ENCODE results near the gene HDAC4. TPM values are rescaled to one million over a fixed set of nuclear protein-coding genes. Genes with fewer than 3 reads are reported as not detected.

Gene HDAC4
- total RNA-seq, 1 donor = 28.3 TPM

DNA sequence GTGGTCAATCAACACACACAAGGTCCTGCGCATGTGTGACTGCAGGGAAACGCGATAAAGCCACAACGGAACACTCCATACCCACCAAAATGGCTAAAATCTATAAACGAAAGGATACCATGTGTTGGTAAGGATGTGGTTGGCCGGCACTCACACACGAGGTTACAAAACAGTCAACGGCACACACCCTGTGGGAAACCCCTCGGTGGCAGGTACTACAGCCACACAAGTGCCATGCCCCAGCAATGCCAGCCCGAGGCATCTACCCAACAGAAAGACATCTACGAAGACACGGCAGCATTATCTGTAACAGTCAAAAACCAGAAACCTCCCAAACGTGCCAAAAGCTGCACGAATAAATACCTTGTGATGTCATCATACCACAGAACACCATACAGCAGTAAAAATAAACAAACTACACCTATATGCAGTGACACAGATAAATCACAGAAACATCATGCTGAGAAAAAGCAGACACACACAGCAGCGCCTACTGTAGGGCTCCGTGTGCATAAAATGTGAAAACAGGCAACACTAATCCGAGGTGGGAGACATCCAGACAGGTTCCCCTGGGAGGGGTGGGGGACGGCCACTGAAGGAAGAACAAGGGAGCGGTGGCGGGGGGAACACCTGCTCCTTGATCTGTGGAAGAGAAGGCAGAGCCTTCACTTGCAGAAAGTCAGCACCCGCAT, 36.7 kb downstream of the HDAC4 start:
- no peak overlapping the region for H3K4me3 ChIP-seq (ENCODE audit: low read depth, low read length)
- no peak for DNase-seq (ENCODE audit: low read depth)
- TF ChIP-seq CTCF (IDR thresholded peaks at IDR 0.05; ENCODE audit: insufficient read depth, low read length) = no peak

- no peak overlapping the region for H3K4me3 ChIP-seq (ENCODE audit: low read depth, low read length)
- no peak for TF ChIP-seq CTCF (IDR thresholded peaks at IDR 0.05; ENCODE audit: insufficient read depth, low read length)
- DNase-seq (ENCODE audit: low read depth) = no peak
Measured at GRCh38 chr2:239362507-239362906, 38.3 kb downstream of the HDAC4 start.

- H3K4me3 ChIP-seq (ENCODE audit: low read depth, low read length) = no peak overlapping the region
- DNase-seq (ENCODE audit: low read depth) = peak; percentile 40
- TF ChIP-seq CTCF (IDR thresholded peaks at IDR 0.05; ENCODE audit: insufficient read depth, low read length) = peak; percentile 64
Measured at GRCh38 chr2:239361311-239361642, 39.5 kb downstream of the HDAC4 start.

DNA sequence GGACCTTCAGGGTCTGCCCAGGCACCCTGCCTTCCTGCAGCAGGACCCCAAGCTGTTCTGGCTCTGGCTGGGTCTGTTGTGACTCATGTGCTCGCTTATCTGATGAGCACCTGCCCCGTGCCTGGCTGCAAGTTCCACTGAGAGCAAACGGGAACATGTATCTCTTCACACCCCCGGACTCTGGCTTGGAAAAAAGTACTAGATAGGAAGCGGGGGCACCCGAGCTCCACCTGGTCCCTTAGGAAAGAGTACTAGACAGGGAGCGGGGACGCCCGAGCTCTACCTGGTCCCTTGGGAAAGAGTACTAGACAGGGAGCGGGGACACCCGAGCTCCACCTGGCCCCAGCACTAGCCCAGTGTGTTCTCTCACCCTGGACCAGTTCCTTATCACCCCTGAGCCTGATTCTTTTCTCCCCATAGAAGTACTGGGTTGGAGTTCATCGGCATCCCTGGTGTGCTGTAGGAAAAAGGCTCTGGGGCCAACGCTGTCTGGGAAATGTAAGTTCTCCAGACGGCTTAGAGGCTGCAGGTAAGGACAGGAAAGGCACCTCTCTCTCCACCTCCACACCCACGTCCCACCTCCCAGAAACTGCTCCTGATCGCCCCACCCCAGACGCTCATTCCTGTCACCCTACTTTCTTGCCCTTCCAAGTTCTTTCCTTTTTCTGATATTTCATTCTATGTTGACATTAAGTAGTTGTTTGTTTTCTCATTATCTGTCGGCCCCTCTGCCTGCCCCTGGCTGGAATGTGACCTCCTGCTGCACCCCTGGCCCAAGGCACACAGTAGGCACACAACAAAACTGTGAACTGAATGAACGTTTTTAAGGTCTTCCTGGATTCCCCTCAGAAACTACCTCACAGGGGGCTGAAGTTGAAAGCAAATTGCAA, 40.2 kb downstream of the HDAC4 start:
- no peak overlapping the region for H3K4me3 ChIP-seq (ENCODE audit: low read depth, low read length)
- no peak for DNase-seq (ENCODE audit: low read depth)
- no peak for TF ChIP-seq CTCF (IDR thresholded peaks at IDR 0.05; ENCODE audit: insufficient read depth, low read length)

DNA sequence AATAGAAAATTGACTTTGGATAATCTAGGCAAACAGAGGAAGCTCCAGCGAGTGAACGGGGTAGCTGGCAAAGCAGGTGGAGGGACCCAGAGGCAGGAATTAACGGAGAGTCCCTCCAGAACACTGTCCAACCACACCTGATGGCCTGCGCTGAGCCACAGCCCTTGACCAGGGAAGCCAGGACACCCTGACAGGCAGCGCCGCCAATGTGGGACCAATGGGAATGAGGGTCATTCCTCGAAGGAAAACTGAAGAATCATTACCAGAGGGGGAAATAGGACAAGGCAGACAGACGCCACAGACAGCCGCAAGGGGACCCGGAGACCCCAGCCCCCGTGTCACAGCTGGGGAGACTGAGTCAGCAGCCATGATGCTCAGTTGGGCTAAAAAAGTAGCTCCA, 40.8 kb downstream of the HDAC4 start:
- no peak for TF ChIP-seq CTCF (IDR thresholded peaks at IDR 0.05; ENCODE audit: insufficient read depth, low read length)
- DNase-seq (ENCODE audit: low read depth) = no peak
- no peak overlapping the region for H3K4me3 ChIP-seq (ENCODE audit: low read depth, low read length)

DNA sequence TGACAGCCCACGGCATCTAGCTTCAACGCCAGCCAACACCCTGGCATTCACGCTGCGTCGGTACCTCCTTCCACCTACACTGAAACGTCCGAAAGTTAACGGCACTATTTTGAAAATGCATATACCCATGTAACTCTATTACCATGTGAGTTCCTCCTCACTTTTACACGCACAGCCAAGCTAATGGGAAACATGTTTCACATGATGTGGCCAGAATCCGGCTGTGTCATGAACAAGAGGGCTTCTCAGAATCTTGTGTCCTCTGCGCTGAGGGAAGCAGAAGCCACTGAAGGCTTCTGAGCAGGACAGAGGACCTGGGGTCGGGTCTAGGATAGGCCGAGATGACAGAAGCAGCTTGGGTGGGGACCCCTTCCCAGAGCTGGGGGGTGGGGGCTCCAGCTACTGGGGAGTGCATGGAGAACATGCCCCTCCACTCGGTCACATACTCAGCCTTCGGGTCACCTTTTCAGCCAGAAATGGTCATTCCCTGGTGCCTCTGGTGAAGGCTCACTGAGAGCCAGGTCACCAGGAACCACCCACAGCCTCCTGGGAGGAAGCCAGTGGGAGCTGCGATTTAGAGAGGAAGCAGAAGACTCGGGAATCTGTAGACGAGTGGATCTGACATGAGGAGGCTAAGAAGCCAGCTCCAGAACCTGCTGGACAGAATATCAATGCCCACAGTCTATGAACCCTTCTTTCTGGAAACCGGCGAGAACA, 41.5 kb downstream of the HDAC4 start:
- no peak for DNase-seq (ENCODE audit: low read depth)
- no peak for TF ChIP-seq CTCF (IDR thresholded peaks at IDR 0.05; ENCODE audit: insufficient read depth, low read length)
- no peak overlapping the region for H3K4me3 ChIP-seq (ENCODE audit: low read depth, low read length)

Data from fibroblast of the aortic adventitia (primary cell).